Measurements from ENCODE around the gene KLK12. TPM values are rescaled to one million over a fixed set of nuclear protein-coding genes. Genes with fewer than 3 reads are reported as not detected.

The KLK12 gene
- total RNA-seq, 1 donor from 2014 or later: 1.9 TPM

- Histone ChIP-seq H3K27ac (no peak overlapping the region), H3K36me3 (no peaks in the 10 kb centered on the region), H3K4me3 (peak overlapping the region; percentile 29), H3K4me1 (peaks cover 7% of the 10 kb centered on the region), H3K9me3 (no peaks in the 10 kb centered on the region), H3K27me3 (ENCODE audit: low read depth) (peaks cover 43% of the 10 kb centered on the region)
- ATAC-seq (peak; percentile 9 to 16), DNase-seq (no peak)
- intact Hi-C loops (cut with DNase I): no loop called here
- no peak for TF ChIP-seq CTCF (IDR thresholded peaks at IDR 0.05)
Observed at GRCh38 chr19:51065221-51065960, 30.6 kb upstream of the KLK12 start.

- DNase-seq (peak; percentile 53), ATAC-seq (peak; percentile 59 to 62)
- no peak for TF ChIP-seq CTCF (IDR thresholded peaks at IDR 0.05)
- Histone ChIP-seq H3K27ac (no peak within 1 kb of the TSS), H3K4me1 (peaks cover 7% of the 10 kb centered on the region), H3K36me3 (no peaks in the 10 kb centered on the region), H3K27me3 (ENCODE audit: low read depth) (peaks cover 43% of the 10 kb centered on the region), H3K9me3 (no peaks in the 10 kb centered on the region), H3K4me3 (peak within 1 kb of the TSS; percentile 29)
- intact Hi-C loops (cut with DNase I): no loop called here
Observed at GRCh38 chr19:51064534-51065220, 29.9 kb upstream of the KLK12 start, which contains the start of gene KLK13. Gene KLK13 (minus strand): TSS chr19:51065092. CDS start chr19:51065067, 25 bp downstream.

- peaks cover 43% of the 10 kb centered on the region for H3K27me3 ChIP-seq (ENCODE audit: low read depth)
- intact Hi-C loops (cut with DNase I): no loop called here
- no peak for TF ChIP-seq CTCF (IDR thresholded peaks at IDR 0.05)
Observed at GRCh38 chr19:51063664-51064063, 28.9 kb upstream of the KLK12 start.

GRCh38 chr19:51060973-51061372 lies 26.2 kb upstream of the KLK12 start:
- Histone ChIP-seq H3K4me1 (peaks cover 7% of the 10 kb centered on the region), H3K36me3 (no peaks in the 10 kb centered on the region), H3K4me3 (no peak overlapping the region), H3K27ac (no peak overlapping the region), H3K9me3 (no peaks in the 10 kb centered on the region), H3K27me3 (ENCODE audit: low read depth) (peaks cover 37% of the 10 kb centered on the region)
- no peak for DNase-seq
- intact Hi-C loops (cut with DNase I): no loop called here
- no peak for TF ChIP-seq CTCF (IDR thresholded peaks at IDR 0.05)
- no peak for ATAC-seq

More at GRCh38 chr19:51063664-51064063, 28.9 kb upstream of the KLK12 start:
- Histone ChIP-seq H3K9me3 (no peaks in the 10 kb centered on the region), H3K27ac (no peak overlapping the region), H3K36me3 (no peaks in the 10 kb centered on the region), H3K4me1 (peaks cover 7% of the 10 kb centered on the region), H3K4me3 (no peak overlapping the region)
- DNase-seq (no peak), ATAC-seq (no peak)

- TF ChIP-seq CTCF (IDR thresholded peaks at IDR 0.05): no peak
- Histone ChIP-seq H3K36me3 (no peaks in the 10 kb centered on the region), H3K27me3 (ENCODE audit: low read depth) (peaks cover 31% of the 10 kb centered on the region), H3K27ac (no peak overlapping the region), H3K9me3 (no peaks in the 10 kb centered on the region), H3K4me3 (no peak overlapping the region), H3K4me1 (peaks cover 7% of the 10 kb centered on the region)
- ATAC-seq (no peak), DNase-seq (no peak)
- intact Hi-C loops (cut with DNase I): no loop called here
Observed at GRCh38 chr19:51060336-51060735, 25.5 kb upstream of the KLK12 start.

All from lower lobe of right lung (tissue), 2 donors.